ENCODE measurements around the gene KIF1A. TPM values are rescaled to one million over a fixed set of nuclear protein-coding genes. Genes with fewer than 3 reads are reported as not detected.

The KIF1A gene
- total and polyA plus RNA-seq, 2 experiments from 2014 or later, result 16.1 to 16.5 TPM

- Histone ChIP-seq H2AFZ (no peak overlapping the region), H3K4me1 (ENCODE audit: insufficient read depth) (no peaks in the 10 kb centered on the region), H3K79me2 (no peaks in the 10 kb centered on the region), H4K20me1 (ENCODE audit: insufficient read depth, poor library complexity, severe bottlenecking) (no peaks in the 10 kb centered on the region), H3K36me3 (replicated peaks; ENCODE audit: insufficient read depth, low read depth) (no peaks in the 10 kb centered on the region), H3K4me2 (no peak overlapping the region), H3K4me3 (no peak overlapping the region), H3K27ac (no peak overlapping the region), H3K27me3 (no peaks in the 10 kb centered on the region), H3K9me2 (replicated peaks; ENCODE audit: insufficient read depth) (no peaks in the 10 kb centered on the region), H3K9me3 (ENCODE audit: low read depth) (no peaks in the 10 kb centered on the region)
- 89% methylated on average over 8 of the region's 9 CpGs for WGBS (ENCODE audit: low lambda C conversion rate, missing lambda C conversion rate)
- no peak for DNase-seq (ENCODE audit: low spot score)
- TF ChIP-seq EZH2 (IDR thresholded peaks at IDR 0.05; ENCODE audit: borderline replicate concordance) (no peak), EZH2phosphoT487 (IDR thresholded peaks at IDR 0.05; ENCODE audit: low read depth, severe bottlenecking, unreplicated experiment) (no peak)
Observed at GRCh38 chr2:240774856-240775255, 45.2 kb downstream of the KIF1A start.

GRCh38 chr2:240769096-240769495 lies 50.9 kb downstream of the KIF1A start:
- H2AFZ ChIP-seq, result no peak overlapping the region
- no peaks in the 10 kb centered on the region for H3K79me2 ChIP-seq
- 96% methylated on average over 7 of the region's 7 CpGs for WGBS (ENCODE audit: low lambda C conversion rate, missing lambda C conversion rate)
- H3K27ac ChIP-seq, result no peak overlapping the region
- no peaks in the 10 kb centered on the region for H3K9me3 ChIP-seq (ENCODE audit: low read depth)
- no peak for DNase-seq (ENCODE audit: low spot score)
- no peaks in the 10 kb centered on the region for H3K4me1 ChIP-seq (ENCODE audit: insufficient read depth)
- H4K20me1 ChIP-seq (ENCODE audit: insufficient read depth, poor library complexity, severe bottlenecking), result no peaks in the 10 kb centered on the region
- H3K9me2 ChIP-seq (replicated peaks; ENCODE audit: insufficient read depth), result no peaks in the 10 kb centered on the region
- no peaks in the 10 kb centered on the region for H3K27me3 ChIP-seq
- H3K4me2 ChIP-seq, result no peak overlapping the region
- no peaks in the 10 kb centered on the region for H3K36me3 ChIP-seq (replicated peaks; ENCODE audit: insufficient read depth, low read depth)
- TF ChIP-seq EZH2phosphoT487 (IDR thresholded peaks at IDR 0.05; ENCODE audit: low read depth, severe bottlenecking, unreplicated experiment), result no peak
- TF ChIP-seq EZH2 (IDR thresholded peaks at IDR 0.05; ENCODE audit: borderline replicate concordance), result no peak
- TF ChIP-seq CTCF (IDR thresholded peaks at IDR 0.05; ENCODE audit: poor library complexity), result no peak
- H3K4me3 ChIP-seq, result no peak overlapping the region

- Histone ChIP-seq H3K79me2 (no peaks in the 10 kb centered on the region), H3K27me3 (no peaks in the 10 kb centered on the region), H3K27ac (no peak overlapping the region), H4K20me1 (ENCODE audit: insufficient read depth, poor library complexity, severe bottlenecking) (no peaks in the 10 kb centered on the region), H3K9me2 (replicated peaks; ENCODE audit: insufficient read depth) (no peaks in the 10 kb centered on the region), H3K9me3 (ENCODE audit: low read depth) (no peaks in the 10 kb centered on the region), H2AFZ (no peak overlapping the region), H3K4me3 (no peak overlapping the region), H3K4me1 (ENCODE audit: insufficient read depth) (no peaks in the 10 kb centered on the region), H3K4me2 (no peak overlapping the region), H3K36me3 (replicated peaks; ENCODE audit: insufficient read depth, low read depth) (no peaks in the 10 kb centered on the region)
- TF ChIP-seq CTCF (IDR thresholded peaks at IDR 0.05; ENCODE audit: poor library complexity), result no peak
- TF ChIP-seq EZH2 (IDR thresholded peaks at IDR 0.05; ENCODE audit: borderline replicate concordance), result no peak
- TF ChIP-seq EZH2phosphoT487 (IDR thresholded peaks at IDR 0.05; ENCODE audit: low read depth, severe bottlenecking, unreplicated experiment), result no peak
- DNase-seq (ENCODE audit: low spot score), result no peak
- WGBS (ENCODE audit: low lambda C conversion rate, missing lambda C conversion rate), result 91% methylated on average over 7 of the region's 7 CpGs
Observed at GRCh38 chr2:240768216-240768615, 51.8 kb downstream of the KIF1A start.

DNA sequence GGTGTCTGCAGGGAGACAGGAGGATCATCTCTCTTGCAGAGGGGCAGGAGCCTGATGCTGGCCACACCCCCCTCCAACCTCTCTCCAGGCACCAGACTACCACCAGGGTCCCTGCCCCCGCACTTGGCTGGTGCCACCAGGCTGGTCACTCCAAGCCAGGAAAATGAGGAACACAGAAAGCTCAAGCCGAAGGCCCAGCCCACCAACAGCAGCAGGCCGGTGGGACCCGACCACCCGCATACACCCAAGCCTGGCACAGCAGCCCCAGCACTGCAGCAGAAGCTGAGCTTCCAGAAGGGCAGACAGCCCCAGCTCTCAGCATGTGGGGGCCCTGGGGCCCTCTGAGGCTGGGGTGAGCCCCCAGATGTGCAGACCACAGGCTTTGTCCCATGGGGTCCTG lies 52.7 kb downstream of the KIF1A start:
- Histone ChIP-seq H4K20me1 (ENCODE audit: insufficient read depth, poor library complexity, severe bottlenecking) (no peaks in the 10 kb centered on the region), H3K4me3 (no peak overlapping the region), H2AFZ (no peak overlapping the region), H3K27ac (no peak overlapping the region), H3K36me3 (replicated peaks; ENCODE audit: insufficient read depth, low read depth) (no peaks in the 10 kb centered on the region), H3K27me3 (no peaks in the 10 kb centered on the region), H3K79me2 (no peaks in the 10 kb centered on the region), H3K4me1 (ENCODE audit: insufficient read depth) (no peaks in the 10 kb centered on the region), H3K9me2 (replicated peaks; ENCODE audit: insufficient read depth) (no peaks in the 10 kb centered on the region), H3K4me2 (no peak overlapping the region), H3K9me3 (ENCODE audit: low read depth) (no peaks in the 10 kb centered on the region)
- DNase-seq (ENCODE audit: low spot score), result no peak
- 94% methylated on average over 5 of the region's 5 CpGs for WGBS (ENCODE audit: low lambda C conversion rate, missing lambda C conversion rate)
- TF ChIP-seq EZH2phosphoT487 (IDR thresholded peaks at IDR 0.05; ENCODE audit: low read depth, severe bottlenecking, unreplicated experiment) (no peak), CTCF (IDR thresholded peaks at IDR 0.05; ENCODE audit: poor library complexity) (no peak), EZH2 (IDR thresholded peaks at IDR 0.05; ENCODE audit: borderline replicate concordance) (no peak)

Measured in hepatocyte (in vitro differentiated cells).